ENCODE results near the gene EPS8L2.

Gene EPS8L2

GRCh38 chr11:774873-775592, 69.0 kb downstream of the EPS8L2 start:
- no peak for DNase-seq (ENCODE audit: low read depth in 1 of 2, low spot score in 1 of 2)

DNA sequence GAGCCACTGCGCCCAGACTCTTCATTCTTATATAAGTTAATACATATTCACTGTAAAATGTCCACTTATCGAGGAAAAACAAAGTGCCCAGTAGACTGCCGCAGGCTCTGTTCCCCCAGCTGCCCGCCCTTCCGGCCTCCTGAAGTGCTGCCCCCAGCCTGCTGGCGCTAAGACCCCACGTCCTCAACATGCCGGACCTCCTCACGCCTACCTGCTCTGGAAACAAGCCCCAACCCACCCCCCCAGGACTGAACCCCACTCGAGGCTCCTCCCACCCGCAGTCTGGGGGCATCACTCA, 70.2 kb downstream of the EPS8L2 start:
- no peak for DNase-seq (ENCODE audit: low read depth in 1 of 2, low spot score in 1 of 2)

- DNase-seq (ENCODE audit: low read depth in 1 of 2, low spot score in 1 of 2): no peak
Measured at GRCh38 chr11:776561-777287, 70.7 kb downstream of the EPS8L2 start.

All from stimulated activated CD4-positive, alpha-beta T cell treated with anti-CD3 and anti-CD28 coated beads, Interleukin-15, amount 100 ng/mL, for 1 hour (primary cell).